Omental fat pad (tissue), 4 donors: Measurements from ENCODE around the gene STAC2. TPM values are rescaled to one million over a fixed set of nuclear protein-coding genes. Genes with fewer than 3 reads are reported as not detected.

Experiments used
- ATAC-seq: fragments of 150-250 bp; one replicate; pipeline ENCODE4 v1.9.1; 2016; ENCODE audit warnings: mild to moderate bottlenecking, moderate library complexity; ENCODE audit not compliant: low FRiP score
- DNase-seq: peaks from one replicate; pipeline ENCODE4 v3.0.0-alpha.2; 2019; ENCODE audit warnings: low spot score
- CTCF ChIP-seq, 3 donors: fragments of 450-650 bp; IDR thresholded peaks; one replicate each; pipeline ENCODE4 v1.5.1; 2016 to 2017; ENCODE audit warnings: antibody characterized with exemption in 3 of 3, mild to moderate bottlenecking in 3 of 3, moderate library complexity in 2 of 3
- total RNA-seq, 4 donors: library from RNA; depleted of rRNA; stranded (reverse); fragments of >200 nt; gene quantifications; one replicate each; pipeline ENCODE4 v1.1.0, GENCODE V29; 2016

Gene STAC2
- total RNA-seq, 4 donors from 2014 or later: 0.56 to 0.60 TPM; not detected in 2

- ATAC-seq (no peak), DNase-seq (no peak)
- TF ChIP-seq CTCF (IDR thresholded peaks at IDR 0.05): no peak
Measured at GRCh38 chr17:39198186-39198566, 27.6 kb downstream of the STAC2 start.

GRCh38 chr17:39197380-39198185 is 28.2 kb downstream of the STAC2 start, which contains the start of gene CACNB1:
Gene CACNB1 (minus strand): TSS chr17:39197669. CDS start chr17:39197495, 174 bp downstream.
- DNase-seq: peak; percentile 44
- peak; percentile 55 for ATAC-seq
- TF ChIP-seq CTCF (IDR thresholded peaks at IDR 0.05): no peak

GRCh38 chr17:39196808-39197291 is 28.9 kb downstream of the STAC2 start:
- no peak for TF ChIP-seq CTCF (IDR thresholded peaks at IDR 0.05)
- DNase-seq: no peak
- ATAC-seq: no peak

- TF ChIP-seq CTCF (IDR thresholded peaks at IDR 0.05): no peak
- no peak for ATAC-seq
- no peak for DNase-seq
Measured at GRCh38 chr17:39196241-39196807, 29.4 kb downstream of the STAC2 start.

- DNase-seq (no peak), ATAC-seq (no peak)
- no peak for TF ChIP-seq CTCF (IDR thresholded peaks at IDR 0.05)
Measured at GRCh38 chr17:39195568-39196160, 30.1 kb downstream of the STAC2 start.

- no peak for DNase-seq
- no peak for TF ChIP-seq CTCF (IDR thresholded peaks at IDR 0.05)
- no peak for ATAC-seq
Measured at GRCh38 chr17:39194985-39195524, 30.7 kb downstream of the STAC2 start.
